ENCODE results near the gene ZNF559.
"Not testable (repeated sequence)": the region's sequence is repeated elsewhere in the genome, so short reads cannot be mapped to it uniquely, and the experiment has no call there.

ZNF559 gene

DNA sequence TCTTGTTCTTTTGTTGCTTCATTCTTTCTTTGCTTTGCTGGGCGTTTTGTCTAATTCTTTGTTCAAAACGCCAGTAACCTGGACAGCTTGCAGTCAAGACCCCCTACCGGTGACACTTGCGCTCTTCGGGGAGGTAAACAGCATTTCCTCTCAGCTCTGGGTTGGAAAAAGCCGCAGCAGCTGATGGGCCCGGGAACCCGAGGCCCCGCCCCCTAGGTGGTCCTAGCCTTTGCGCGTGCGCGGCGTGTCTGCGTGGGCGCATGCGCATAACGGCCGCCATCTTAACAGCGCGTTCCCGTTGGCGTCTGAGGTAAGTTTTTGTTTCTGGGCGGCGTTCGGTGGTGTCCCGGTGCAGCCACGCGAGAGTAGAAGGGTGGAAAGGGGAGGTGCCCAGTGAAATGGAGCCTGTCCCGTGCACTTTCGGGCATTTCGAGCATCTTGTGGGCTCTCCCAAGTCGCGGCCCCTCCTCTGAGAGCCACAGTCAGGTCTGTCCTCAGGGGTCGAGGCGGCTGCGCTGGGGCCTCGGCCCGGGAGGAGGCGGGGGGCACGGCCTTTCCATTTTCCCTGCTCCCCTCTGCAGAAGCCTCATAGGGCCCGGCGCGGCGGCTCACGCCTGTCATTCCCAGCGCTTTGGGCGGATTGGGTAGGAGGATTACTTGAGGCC, at the start of gene ZNF559:
Gene ZNF559 (plus strand): TSS at position 261 of the 665 bp plus-strand sequence. CDS start 14,371 bp downstream, outside the sequence.
- DNase-seq: peak; percentile 86

DNA sequence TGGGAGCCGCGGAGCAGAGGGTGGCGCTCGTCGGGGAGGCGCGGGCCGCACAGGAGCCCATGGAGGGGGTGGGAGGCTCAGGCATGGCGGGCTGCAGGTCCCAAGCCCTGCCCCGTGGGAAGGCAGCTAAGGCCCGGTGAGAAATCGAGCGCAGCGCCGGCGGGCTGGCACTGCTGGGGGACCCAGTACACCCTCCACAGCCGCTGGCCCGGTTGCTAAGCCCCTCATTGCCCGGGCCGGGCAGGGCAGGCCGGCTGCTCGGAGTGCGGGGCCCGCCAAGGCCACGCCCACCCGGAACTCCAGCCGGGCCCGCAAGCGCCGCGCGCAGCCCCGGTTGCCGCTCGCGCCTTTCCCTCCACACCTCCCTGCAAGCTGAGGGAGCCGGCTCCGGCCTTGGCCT, 40.5 kb upstream of the ZNF559 start:
- DNase-seq: not testable (repeated sequence)

- no peak for DNase-seq
Measured at GRCh38 chr19:9289231-9289884, 34.6 kb upstream of the ZNF559 start.

DNA sequence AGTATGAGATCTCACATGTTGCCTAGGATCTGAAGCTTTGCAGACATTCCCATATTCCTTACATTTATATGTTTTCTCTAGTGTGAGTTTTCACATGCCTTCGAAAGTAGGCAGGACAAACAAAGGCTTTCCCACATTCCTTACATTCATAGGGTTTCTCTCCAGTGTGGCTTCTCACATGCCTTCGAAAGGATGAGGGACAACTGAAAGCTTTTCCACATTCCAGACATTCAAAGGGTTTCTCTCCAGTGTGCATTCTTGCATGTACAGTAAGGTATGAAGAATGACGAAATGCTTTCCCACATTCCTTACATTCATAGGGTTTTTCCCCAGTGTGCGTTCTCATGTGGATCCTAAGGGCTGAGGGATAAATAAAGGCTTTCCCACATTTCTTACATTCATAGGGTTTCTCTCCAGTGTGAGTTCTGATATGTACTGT, 28.5 kb upstream of the ZNF559 start:
- no peak for DNase-seq

GRCh38 chr19:9296336-9296735, 27.6 kb upstream of the ZNF559 start:
- DNase-seq: no peak

DNA sequence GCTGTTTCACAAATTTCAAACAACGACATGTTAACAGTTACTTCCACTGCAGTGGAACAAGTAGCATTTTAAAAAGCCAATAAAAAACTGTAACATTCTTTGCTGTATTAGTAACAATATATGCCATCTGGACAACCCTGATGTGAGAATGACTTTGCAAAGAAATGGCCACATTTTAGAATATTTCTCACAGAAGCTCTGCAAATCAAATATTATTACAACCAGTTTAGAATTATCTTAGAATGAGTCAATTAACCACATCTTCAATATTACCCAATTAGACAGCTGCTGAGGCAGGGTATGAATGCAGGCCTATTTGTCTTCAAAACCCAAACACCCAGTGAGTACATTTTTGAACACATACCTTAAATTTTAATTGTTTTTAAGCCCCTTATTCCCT, 17.5 kb upstream of the ZNF559 start:
- no peak for DNase-seq

- DNase-seq: no peak
Measured at GRCh38 chr19:9308091-9308770, 15.7 kb upstream of the ZNF559 start.

GRCh38 chr19:9309139-9309973, 14.6 kb upstream of the ZNF559 start, which contains the start of gene ZNF699:
Gene ZNF699, minus strand, starts transcription at chr19:9309838. Its CDS starts 4,719 bp downstream, at chr19:9305119.
- DNase-seq: peak; percentile 96

DNA sequence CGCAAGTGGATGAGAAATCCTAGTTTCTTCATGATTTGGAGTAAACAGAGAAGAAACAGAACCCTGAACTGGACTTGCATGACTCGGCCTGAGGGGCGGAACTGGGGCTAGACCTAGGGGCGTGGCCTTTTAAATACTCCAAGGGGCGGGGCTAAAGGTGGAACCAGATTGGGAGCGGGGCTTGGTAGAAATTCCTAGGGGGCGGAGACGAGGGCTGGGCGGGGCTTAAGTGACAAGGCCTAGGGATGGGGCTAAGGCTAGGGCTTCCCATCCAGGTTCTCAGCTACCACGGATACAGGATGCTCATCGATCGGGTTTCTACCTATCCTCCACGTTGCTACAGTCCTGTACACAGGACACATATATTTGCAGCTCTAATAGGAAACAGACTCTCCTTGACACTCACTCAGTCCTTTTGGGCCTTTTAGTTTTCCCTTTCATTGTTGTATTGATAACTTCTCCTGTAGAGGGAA, 14.0 kb upstream of the ZNF559 start:
- DNase-seq: peak; percentile 58

DNA sequence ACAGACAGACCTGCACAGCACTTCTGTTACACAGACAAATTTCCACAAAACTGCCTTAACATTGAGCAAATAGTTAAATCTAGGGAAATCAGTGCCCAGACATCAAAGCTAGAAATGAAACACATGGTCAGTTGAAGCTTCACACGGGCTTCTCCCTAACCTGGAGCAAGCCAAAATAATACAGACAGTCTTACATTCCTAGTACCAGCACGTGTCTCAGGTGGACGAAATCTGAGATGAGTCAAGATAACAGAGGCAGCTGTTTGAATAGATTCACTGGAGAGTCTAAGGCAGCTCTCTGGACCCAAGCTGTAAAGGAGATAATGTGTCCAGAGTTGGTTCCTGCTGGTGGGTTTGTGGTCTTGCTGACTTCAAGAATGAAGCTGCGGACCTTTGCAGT, 10.2 kb upstream of the ZNF559 start:
- no peak for DNase-seq

GRCh38 chr19:9321338-9321737, 2.6 kb upstream of the ZNF559 start:
- DNase-seq: no peak

DNA sequence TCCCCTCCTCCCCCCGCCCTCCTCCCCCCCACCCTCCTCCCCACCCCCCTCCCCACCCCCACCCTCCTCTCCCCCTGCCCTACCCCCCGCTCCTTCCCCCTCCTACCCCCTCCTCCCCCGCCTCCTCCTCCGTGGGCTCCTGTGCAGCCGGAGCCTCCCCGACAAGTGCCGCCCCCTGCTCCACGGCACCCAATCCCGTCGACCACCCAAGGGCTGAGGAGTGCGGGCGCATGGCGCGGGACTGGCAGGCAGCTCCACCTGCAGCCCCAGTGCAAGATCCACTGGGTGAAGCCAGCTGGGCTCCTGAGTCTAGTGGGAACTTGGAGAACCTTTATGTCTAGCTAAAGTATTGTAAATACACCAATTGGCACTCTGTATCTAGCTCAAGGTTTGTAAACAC, 2.2 kb upstream of the ZNF559 start:
- DNase-seq: not testable (repeated sequence)

DNA sequence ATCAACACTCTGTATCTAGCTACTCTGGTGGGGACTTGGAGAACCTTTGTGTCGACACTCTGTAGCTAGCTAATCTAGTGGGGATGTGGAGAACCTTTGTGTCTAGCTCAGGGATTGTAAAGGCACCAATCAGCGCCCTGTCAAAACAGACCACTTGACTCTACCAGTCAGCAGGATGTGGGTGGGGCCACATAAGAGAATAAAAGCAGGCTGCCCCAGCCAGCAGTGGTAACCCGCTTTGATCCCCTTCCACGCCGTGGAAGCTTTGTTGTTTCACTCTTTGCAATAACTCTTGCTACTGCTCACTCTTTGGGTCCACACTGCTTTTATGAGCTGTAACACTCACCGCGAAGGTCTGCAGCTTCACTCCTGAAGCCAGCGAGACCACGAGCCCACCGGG, 1.8 kb upstream of the ZNF559 start:
- DNase-seq: not testable (repeated sequence)

- DNase-seq: peak; percentile 66
Measured at GRCh38 chr19:9323557-9323918, 441 bp upstream of the ZNF559 start.

GRCh38 chr19:9324584-9324962, 594 bp downstream of the ZNF559 start:
- DNase-seq: no peak

DNA sequence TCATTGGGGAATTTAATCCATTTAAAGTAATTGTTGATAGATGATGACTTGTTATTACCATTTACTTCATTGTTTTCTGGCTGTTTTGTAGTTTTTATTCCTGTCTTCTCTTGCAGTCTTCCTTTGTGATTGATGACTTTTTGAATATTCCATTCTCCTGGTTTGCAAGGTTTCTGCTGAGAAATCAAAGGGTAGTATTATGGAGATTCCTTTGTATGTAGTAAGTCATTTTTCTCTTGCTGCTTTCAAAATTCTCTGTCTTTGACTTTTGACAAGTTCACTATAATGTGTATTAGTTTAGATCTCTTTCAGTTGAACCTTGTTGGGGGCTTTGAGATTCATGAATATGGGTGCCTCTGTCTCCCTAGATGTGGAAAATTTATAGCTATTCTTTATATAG, 6.0 kb downstream of the ZNF559 start:
- no peak for DNase-seq

GRCh38 chr19:9342610-9343304, 18.8 kb downstream of the ZNF559 start:
- DNase-seq: no peak

DNA sequence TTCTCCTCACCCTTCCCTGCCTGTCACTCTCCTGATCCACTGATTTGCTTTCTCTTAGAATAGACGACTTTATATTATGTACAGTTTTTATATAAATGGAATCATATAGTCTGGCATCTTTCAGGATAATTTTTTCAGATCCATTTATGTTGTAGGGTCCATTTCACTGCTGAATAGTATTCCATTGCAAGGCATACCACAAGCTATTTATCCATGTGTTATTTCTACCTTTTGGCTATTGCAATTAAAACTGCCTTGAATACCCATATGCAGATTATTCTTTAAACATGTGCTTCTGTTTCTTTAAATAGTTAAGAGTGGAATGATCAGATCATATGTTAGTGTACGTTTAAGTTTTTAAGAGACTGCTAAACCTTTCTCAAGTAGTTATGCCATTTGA, 21.0 kb downstream of the ZNF559 start:
- no peak for DNase-seq

GRCh38 chr19:9348253-9348652, 24.3 kb downstream of the ZNF559 start:
- DNase-seq: no peak

- no peak for DNase-seq
Measured at GRCh38 chr19:9348671-9349070, 24.7 kb downstream of the ZNF559 start.

DNA sequence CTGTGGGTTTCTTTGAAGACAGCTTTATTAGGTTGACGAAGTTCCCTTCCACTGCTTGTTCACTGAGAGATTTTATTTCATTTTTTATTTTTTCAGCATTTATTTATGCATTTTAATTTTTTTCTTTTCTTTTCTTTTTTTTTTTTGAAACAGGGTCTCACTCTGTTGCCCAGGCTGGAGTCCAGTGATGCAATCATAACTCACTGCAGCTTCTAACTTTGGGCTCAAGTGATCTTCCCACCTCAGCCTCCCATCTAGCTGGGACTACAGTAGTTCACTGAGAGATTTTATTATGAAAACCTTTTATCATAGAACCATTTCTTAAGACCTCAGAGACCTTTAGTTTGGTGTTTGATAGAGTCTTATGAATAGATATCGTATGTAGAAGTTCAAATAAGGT, 28.5 kb downstream of the ZNF559 start:
- DNase-seq: no peak

GRCh38 chr19:9353011-9353410, 29.0 kb downstream of the ZNF559 start:
- DNase-seq: no peak
